Stimulated activated CD4-positive, alpha-beta T cell treated with anti-CD3 and anti-CD28 coated beads, Interleukin-12 subunit alpha, Interleukin-12 subunit beta, amount 100 ng/mL, for 24 hours (primary cell): ENCODE data around the gene GBF1.
"Not testable (repeated sequence)": the region's sequence is repeated elsewhere in the genome, so short reads cannot be mapped to it uniquely, and the experiment has no call there.

Source experiments
- DNase-seq, 2 experiments: peaks; one replicate each; pipeline ENCODE4 v3.0.0-alpha.2; 2020; ENCODE audit warnings: low read depth in 2 of 2

Gene GBF1

GRCh38 chr10:102269017-102269416 is 23.7 kb downstream of the GBF1 start:
- no peak for DNase-seq

- DNase-seq = no peak
These were observed 28.7 kb downstream of the GBF1 start for GRCh38 chr10:102274062-102274461.

- no peak for DNase-seq
These were observed 30.0 kb downstream of the GBF1 start for GRCh38 chr10:102275343-102275742.

- DNase-seq = no peak
These were observed 33.8 kb downstream of the GBF1 start for GRCh38 chr10:102279104-102279503.

GRCh38 chr10:102280397-102281101 is 35.2 kb downstream of the GBF1 start:
- no peak for DNase-seq

- no peak for DNase-seq
These were observed 35.8 kb downstream of the GBF1 start for GRCh38 chr10:102281102-102281487.

GRCh38 chr10:102283488-102283887 is 38.2 kb downstream of the GBF1 start:
- no peak for DNase-seq

GRCh38 chr10:102283890-102284289 is 38.6 kb downstream of the GBF1 start:
- DNase-seq = no peak

GRCh38 chr10:102284531-102284930 is 39.2 kb downstream of the GBF1 start:
- DNase-seq = no peak

GRCh38 chr10:102285133-102285532 is 39.8 kb downstream of the GBF1 start:
- DNase-seq = no peak

GRCh38 chr10:102286216-102286615 is 40.9 kb downstream of the GBF1 start:
- no peak for DNase-seq

- DNase-seq = no peak
These were observed 42.2 kb downstream of the GBF1 start for GRCh38 chr10:102287538-102287937.

- no peak for DNase-seq
These were observed 42.7 kb downstream of the GBF1 start for GRCh38 chr10:102287991-102288390.

GRCh38 chr10:102289356-102289755 is 44.0 kb downstream of the GBF1 start:
- DNase-seq = no peak

GRCh38 chr10:102289840-102290239 is 44.5 kb downstream of the GBF1 start:
- DNase-seq = no peak

- DNase-seq = no peak
These were observed 46.0 kb downstream of the GBF1 start for GRCh38 chr10:102291221-102291905.

- DNase-seq = no peak
These were observed 51.8 kb downstream of the GBF1 start for GRCh38 chr10:102297101-102297500.

- no peak for DNase-seq
These were observed 53.6 kb downstream of the GBF1 start for GRCh38 chr10:102298899-102299298.

- no peak for DNase-seq
These were observed 54.5 kb downstream of the GBF1 start for GRCh38 chr10:102299873-102300272.

- DNase-seq = no peak
These were observed 55.0 kb downstream of the GBF1 start for GRCh38 chr10:102300278-102300843.

GRCh38 chr10:102300912-102301311 is 55.6 kb downstream of the GBF1 start:
- not testable (repeated sequence) for DNase-seq

GRCh38 chr10:102301332-102301731 is 56.0 kb downstream of the GBF1 start:
- DNase-seq = not testable (repeated sequence)

GRCh38 chr10:102302611-102303010 is 57.3 kb downstream of the GBF1 start:
- DNase-seq = no peak
